SU-DHL-6 (cell line): ENCODE data around the gene LRP1B.

Source experiments
- H2AFZ ChIP-seq: fragments of 200-600 bp; sonication (generic); 2 replicates; pipeline ENCODE4 v1.6.1; 2014; ENCODE audit warnings: low read depth, mild to moderate bottlenecking, moderate library complexity, mixed read lengths, antibody characterized with exemption, low read length; ENCODE audit not compliant: severe bottlenecking
- H3F3A ChIP-seq: fragments of 200-600 bp; shearing (Covaris generic); 2 replicates; pipeline ENCODE4 v1.6.0; 2016; ENCODE audit warnings: antibody characterized with exemption, mild to moderate bottlenecking; ENCODE audit not compliant: insufficient read depth
- H3K27ac ChIP-seq: fragments of 200-600 bp; sonication (generic); 2 replicates; pipeline ENCODE4 v1.5.1; 2016; ENCODE audit warnings: low read depth, mild to moderate bottlenecking, low read length, moderate library complexity, mixed read lengths
- H3K27me3 ChIP-seq: fragments of 200-600 bp; sonication (generic), shearing (Covaris generic); 2 replicates; pipeline ENCODE4 v1.6.0; 2014; ENCODE audit warnings: mild to moderate bottlenecking, low read length
- H3K36me3 ChIP-seq: fragments of 200-600 bp; sonication (generic); 2 replicates; pipeline ENCODE4 v1.6.1; 2014; ENCODE audit warnings: mild to moderate bottlenecking, low read length, mixed read lengths
- H3K4me2 ChIP-seq: fragments of 300-600, 200-600 bp; shearing (Covaris generic), sonication (generic); 2 replicates; pipeline ENCODE4 v1.6.0; 2014; ENCODE audit warnings: low read length, low read depth, mild to moderate bottlenecking; ENCODE audit not compliant: poor library complexity, severe bottlenecking
- H3K4me3 ChIP-seq: fragments of 200-600 bp; sonication (generic); 2 replicates; pipeline ENCODE4 v1.5.1; 2014; ENCODE audit warnings: antibody characterized with exemption, low read length, mild to moderate bottlenecking, mixed read lengths; ENCODE audit not compliant: insufficient read depth, poor library complexity, severe bottlenecking
- H3K79me2 ChIP-seq: fragments of 200-600 bp; sonication (generic); 2 replicates; pipeline ENCODE4 v1.6.1; 2014; ENCODE audit warnings: mild to moderate bottlenecking, low read length, moderate library complexity; ENCODE audit not compliant: insufficient read depth
- H3K9ac ChIP-seq: fragments of 200-600 bp; sonication (generic); 2 replicates; pipeline ENCODE4 v1.7.0; 2014; ENCODE audit warnings: mild to moderate bottlenecking, low read length
- H3K9me2 ChIP-seq: fragments of 200-600 bp; sonication (generic); replicated peaks from 2 replicates; pipeline ENCODE4 v1.6.1; 2014; ENCODE audit warnings: low read length; ENCODE audit not compliant: insufficient read depth
- H3K9me3 ChIP-seq: fragments of 200-600 bp; sonication (generic); 2 replicates; pipeline ENCODE4 v1.6.1; 2014; ENCODE audit warnings: low read length, mixed read lengths; ENCODE audit not compliant: insufficient read depth
- H4K20me1 ChIP-seq: fragments of 200-600 bp; sonication (generic); 2 replicates; pipeline ENCODE4 v1.6.1; 2014; ENCODE audit warnings: low read depth, mild to moderate bottlenecking, antibody characterized with exemption, low read length, moderate library complexity, mixed read lengths
- CTCF ChIP-seq: fragments of 200-600 bp; sonication (generic); IDR thresholded peaks from one replicate; pipeline ENCODE4 v1.5.1; 2017; ENCODE audit warnings: antibody characterized with exemption, mild to moderate bottlenecking, low read length, moderate library complexity; ENCODE audit not compliant: insufficient read depth, poor library complexity, severe bottlenecking
- EZH2phosphoT487 ChIP-seq: fragments of 200-600 bp; sonication (generic), shearing (Covaris generic); conservative IDR thresholded peaks from 2 replicates; pipeline ENCODE4 v1.6.1; 2018; ENCODE audit warnings: mild to moderate bottlenecking, antibody characterized with exemption, low read length, moderate library complexity, mixed read lengths

Gene LRP1B

GRCh38 chr2:142037744-142038143 is 93.1 kb downstream of the LRP1B start:
- TF ChIP-seq CTCF, result no peak
- no peak for TF ChIP-seq EZH2phosphoT487
- H3K27ac ChIP-seq, result no peak overlapping the region
- no peak overlapping the region for H3K9ac ChIP-seq
- H3K9me2 ChIP-seq, result no peaks in the 10 kb centered on the region
- no peaks in the 10 kb centered on the region for H3K79me2 ChIP-seq
- no peaks in the 10 kb centered on the region for H3K36me3 ChIP-seq
- H3F3A ChIP-seq, result no peaks in the 10 kb centered on the region
- no peaks in the 10 kb centered on the region for H4K20me1 ChIP-seq
- no peak overlapping the region for H3K4me2 ChIP-seq
- no peaks in the 10 kb centered on the region for H3K9me3 ChIP-seq
- no peaks in the 10 kb centered on the region for H3K27me3 ChIP-seq
- no peak overlapping the region for H2AFZ ChIP-seq
- no peak overlapping the region for H3K4me3 ChIP-seq

- no peaks in the 10 kb centered on the region for H3K9me3 ChIP-seq
- TF ChIP-seq EZH2phosphoT487, result no peak
- TF ChIP-seq CTCF, result no peak
- H3K9me2 ChIP-seq, result no peaks in the 10 kb centered on the region
- no peaks in the 10 kb centered on the region for H3F3A ChIP-seq
- no peaks in the 10 kb centered on the region for H3K27me3 ChIP-seq
- H3K9ac ChIP-seq, result no peak overlapping the region
- no peak overlapping the region for H3K4me3 ChIP-seq
- no peak overlapping the region for H2AFZ ChIP-seq
- no peak overlapping the region for H3K4me2 ChIP-seq
- no peak overlapping the region for H3K27ac ChIP-seq
- H3K79me2 ChIP-seq, result no peaks in the 10 kb centered on the region
- no peaks in the 10 kb centered on the region for H4K20me1 ChIP-seq
- H3K36me3 ChIP-seq, result no peaks in the 10 kb centered on the region
Measured at GRCh38 chr2:142037066-142037465, 93.8 kb downstream of the LRP1B start.

- no peak for TF ChIP-seq CTCF
- H3K36me3 ChIP-seq, result no peaks in the 10 kb centered on the region
- H3K9ac ChIP-seq, result no peak overlapping the region
- no peaks in the 10 kb centered on the region for H3K9me3 ChIP-seq
- H3K79me2 ChIP-seq, result no peaks in the 10 kb centered on the region
- no peaks in the 10 kb centered on the region for H4K20me1 ChIP-seq
- H3K4me2 ChIP-seq, result no peak overlapping the region
- H3K4me3 ChIP-seq, result no peak overlapping the region
- no peaks in the 10 kb centered on the region for H3F3A ChIP-seq
- H3K9me2 ChIP-seq, result no peaks in the 10 kb centered on the region
- H2AFZ ChIP-seq, result no peak overlapping the region
- no peak overlapping the region for H3K27ac ChIP-seq
- H3K27me3 ChIP-seq, result no peaks in the 10 kb centered on the region
Measured at GRCh38 chr2:142033393-142033792, 97.4 kb downstream of the LRP1B start.

- no peak overlapping the region for H3K27ac ChIP-seq
Measured at GRCh38 chr2:142031656-142032055, 99.2 kb downstream of the LRP1B start.

More at GRCh38 chr2:142031656-142032055, 99.2 kb downstream of the LRP1B start:
- Histone ChIP-seq H4K20me1 (no peaks in the 10 kb centered on the region), H3K79me2 (no peaks in the 10 kb centered on the region), H3F3A (no peaks in the 10 kb centered on the region), H2AFZ (no peak overlapping the region), H3K9me3 (no peaks in the 10 kb centered on the region), H3K9ac (no peak overlapping the region), H3K4me2 (no peak overlapping the region), H3K9me2 (no peaks in the 10 kb centered on the region), H3K27me3 (no peaks in the 10 kb centered on the region), H3K36me3 (no peaks in the 10 kb centered on the region), H3K4me3 (no peak overlapping the region)
- no peak for TF ChIP-seq EZH2phosphoT487
- no peak for TF ChIP-seq CTCF
